ENCODE data around the gene GLRA1.
"Not testable (repeated sequence)": the region's sequence is repeated elsewhere in the genome, so short reads cannot be mapped to it uniquely, and the experiment has no call there.

Gene GLRA1

GRCh38 chr5:151912360-151912759 lies 12.3 kb downstream of the GLRA1 start:
- DNase-seq: no peak

- no peak for DNase-seq
Measured at GRCh38 chr5:151911011-151911410, 13.6 kb downstream of the GLRA1 start.

GRCh38 chr5:151909628-151910027 lies 15.0 kb downstream of the GLRA1 start:
- DNase-seq: no peak

- no peak for DNase-seq
Measured at GRCh38 chr5:151906246-151906645, 18.4 kb downstream of the GLRA1 start.

- no peak for DNase-seq
Measured at GRCh38 chr5:151905557-151905961, 19.1 kb downstream of the GLRA1 start.

GRCh38 chr5:151904909-151905308 lies 19.7 kb downstream of the GLRA1 start:
- no peak for DNase-seq

- no peak for DNase-seq
Measured at GRCh38 chr5:151904127-151904526, 20.5 kb downstream of the GLRA1 start.

- DNase-seq: no peak
Measured at GRCh38 chr5:151903243-151903653, 21.4 kb downstream of the GLRA1 start.

- DNase-seq: no peak
Measured at GRCh38 chr5:151902215-151902614, 22.4 kb downstream of the GLRA1 start.

- DNase-seq: no peak
Measured at GRCh38 chr5:151901611-151902010, 23.0 kb downstream of the GLRA1 start.

- DNase-seq: no peak
Measured at GRCh38 chr5:151900891-151901290, 23.8 kb downstream of the GLRA1 start.

- DNase-seq: no peak
Measured at GRCh38 chr5:151899399-151899798, 25.3 kb downstream of the GLRA1 start.

GRCh38 chr5:151897896-151898295 lies 26.8 kb downstream of the GLRA1 start:
- DNase-seq: no peak

- DNase-seq: no peak
Measured at GRCh38 chr5:151897020-151897552, 27.6 kb downstream of the GLRA1 start.

GRCh38 chr5:151896031-151896691 lies 28.5 kb downstream of the GLRA1 start:
- DNase-seq: peak; percentile 33

- DNase-seq: no peak
Measured at GRCh38 chr5:151895660-151896030, 29.0 kb downstream of the GLRA1 start.

- DNase-seq: not testable (repeated sequence)
Measured at GRCh38 chr5:151893485-151893884, 31.2 kb downstream of the GLRA1 start.

- no peak for DNase-seq
Measured at GRCh38 chr5:151892393-151892792, 32.3 kb downstream of the GLRA1 start.

GRCh38 chr5:151890299-151890698 lies 34.4 kb downstream of the GLRA1 start:
- DNase-seq: no peak

- DNase-seq: no peak
Measured at GRCh38 chr5:151889614-151890013, 35.0 kb downstream of the GLRA1 start.

GRCh38 chr5:151886546-151887275 lies 37.9 kb downstream of the GLRA1 start:
- DNase-seq: peak; percentile 60

- DNase-seq: no peak
Measured at GRCh38 chr5:151885138-151885908, 39.3 kb downstream of the GLRA1 start.

- no peak for DNase-seq
Measured at GRCh38 chr5:151881621-151882225, 42.9 kb downstream of the GLRA1 start.
